HepG2 (cell line): ENCODE results near the gene PEX11A. TPM values are rescaled to one million over a fixed set of nuclear protein-coding genes. Genes with fewer than 3 reads are reported as not detected.

Source experiments
- ATAC-seq: fragments of 200-7000 bp; cut with Tn5 transposase; 3 replicates; pipeline ENCODE4 v1.9.1; 2020; ENCODE audit warnings: mild to moderate bottlenecking, moderate library complexity
- BruUV-seq: library from RNA; stranded (reverse); fragments of 400-500 nt; replicated peaks from 2 replicates; lab custom pipeline; 2021; lab: Mats Ljungman, UMichigan
- CTCF ChIA-PET: fragments of 300-600 bp; formaldehyde crosslinking; extraction: SDS; loops from one replicate; lab custom pipeline; 2021; ENCODE audit warnings: low total read pairs, inconsistent platforms, low intra/inter-chr PET ratio; lab: Yijun Ruan, JAX
- POLR2A ChIA-PET: fragments of 350-600 bp; sonication (Branson Sonifier 250); formaldehyde crosslinking; loops from one replicate; lab custom pipeline; 2020; ENCODE audit warnings: antibody characterized with exemption, inconsistent platforms; lab: Yijun Ruan, JAX
- DNase-seq: peaks from one replicate; pipeline ENCODE4 v3.0.0-alpha.2; 2015; ENCODE audit warnings: low spot score
- FAIRE-seq: peaks from 3 replicates; lab custom pipeline; 2011; peaks lifted over from hg19 to GRCh38; lab: Jason Lieb, UNC
- H2AFZ ChIP-seq: one replicate; pipeline ENCODE4 v1.6.1; 2011; ENCODE audit warnings: low read length, inconsistent platforms
- H3K27ac ChIP-seq: fragments of 300-600 bp; 3 replicates; pipeline ENCODE4 v1.8.0; 2011; ENCODE audit warnings: mixed run types, mild to moderate bottlenecking, mixed read lengths, low read length, inconsistent platforms; ENCODE audit not compliant: insufficient read depth; ENCODE audit errors: extremely low read length
- H3K27me3 ChIP-seq, 2 experiments: fragments of 200-600 bp in 1 of 2; 2 replicates in 1 of 2; 3 replicates in 1 of 2; pipeline versions ENCODE4 v1.6.0 to v1.8.0; 2011; ENCODE audit warnings: low read length in 2 of 2, mild to moderate bottlenecking in 2 of 2, moderate library complexity in 2 of 2, inconsistent platforms in 1 of 2; ENCODE audit not compliant: insufficient read depth in 2 of 2, control insufficient read depth in 1 of 2
- H3K36me3 ChIP-seq, 2 experiments: fragments of 200-600 bp in 1 of 2; replicated peaks in 1 of 2; 2 replicates in 1 of 2; 3 replicates in 1 of 2; pipeline versions ENCODE4 v1.5.1 to v1.8.0; 2011; ENCODE audit warnings: low read length in 2 of 2, inconsistent platforms in 1 of 2; ENCODE audit not compliant: insufficient read depth in 2 of 2, control insufficient read depth in 1 of 2
- H3K4me1 ChIP-seq: 2 replicates; pipeline ENCODE4 v1.5.1; 2012; ENCODE audit warnings: low read length, inconsistent platforms; ENCODE audit not compliant: insufficient read depth
- H3K4me2 ChIP-seq: 2 replicates; pipeline ENCODE4 v1.6.0; 2011; ENCODE audit warnings: low read depth, low read length, inconsistent platforms
- H3K4me3 ChIP-seq, 3 experiments: fragments of 200-600 bp in 1 of 3; sonication (generic), shearing (Covaris generic) in 1 of 3; replicated peaks in 1 of 3; 2 replicates each; pipeline ENCODE4 v1.5.1; 2011 to 2016; ENCODE audit warnings: low read length in 3 of 3, inconsistent platforms in 2 of 3, low read depth in 2 of 3, mild to moderate bottlenecking in 2 of 3, control low read depth in 1 of 3, mixed read lengths in 1 of 3; ENCODE audit not compliant: insufficient read depth in 1 of 3
- H3K79me2 ChIP-seq: one replicate; pipeline ENCODE4 v1.6.1; 2011; ENCODE audit warnings: low read length, inconsistent platforms; ENCODE audit not compliant: insufficient read depth
- H3K9ac ChIP-seq: 2 replicates; pipeline ENCODE4 v1.6.0; 2011; ENCODE audit warnings: mild to moderate bottlenecking, low read depth, low read length, inconsistent platforms; ENCODE audit not compliant: insufficient read depth
- H3K9me3 ChIP-seq: 2 replicates; pipeline ENCODE4 v1.5.1; 2012; ENCODE audit warnings: mild to moderate bottlenecking, low read length
- H4K20me1 ChIP-seq: 2 replicates; pipeline ENCODE4 v1.6.0; 2011; ENCODE audit warnings: inconsistent platforms, mild to moderate bottlenecking, low read length, moderate library complexity; ENCODE audit not compliant: insufficient read depth
- DNMT1 ChIP-seq: sonication (generic); formaldehyde crosslinking; IDR thresholded peaks from 2 replicates; pipeline ENCODE4 v1.5.1; 2020; ENCODE audit warnings: mild to moderate bottlenecking, missing genetic modification reagents
- GABPB1 ChIP-seq: IDR thresholded peaks from 2 replicates; pipeline ENCODE4 v1.6.1; 2016; ENCODE audit warnings: mild to moderate bottlenecking, missing genetic modification reagents, moderate library complexity, missing compliant biosample characterization
- IKZF5 ChIP-seq: IDR thresholded peaks from 2 replicates; pipeline ENCODE4 v1.6.1; 2018; ENCODE audit warnings: missing genetic modification reagents, mild to moderate bottlenecking, missing compliant biosample characterization
- KLF15 ChIP-seq: sonication (generic); formaldehyde crosslinking; IDR thresholded peaks from 2 replicates; pipeline ENCODE4 v1.8.1; 2023; ENCODE audit warnings: borderline replicate concordance, mild to moderate bottlenecking, inconsistent platforms, missing genetic modification reagents, mixed read lengths
- NR0B2 ChIP-seq: sonication (generic); formaldehyde crosslinking; IDR thresholded peaks from 2 replicates; pipeline ENCODE4 v1.4.0; 2020; ENCODE audit warnings: mild to moderate bottlenecking, missing genetic modification reagents
- SALL1 ChIP-seq: sonication (generic); formaldehyde crosslinking; IDR thresholded peaks from 2 replicates; pipeline ENCODE4 v1.8.0; 2022; ENCODE audit warnings: mild to moderate bottlenecking, missing genetic modification reagents
- U2AF1 ChIP-seq: fragments of 200-400 bp; formaldehyde crosslinking; optimal IDR thresholded peaks from 2 replicates; pipeline ENCODE3; 2017; ENCODE audit warnings: mild to moderate bottlenecking, low read depth, low read length
- ZNF550 ChIP-seq: sonication (generic); formaldehyde crosslinking; IDR thresholded peaks from 2 replicates; pipeline ENCODE4 v1.4.0; 2020; ENCODE audit warnings: mild to moderate bottlenecking, missing genetic modification reagents, borderline replicate concordance
- ZNF558 ChIP-seq: sonication (generic); formaldehyde crosslinking; IDR thresholded peaks from 2 replicates; pipeline ENCODE4 v1.9.0; 2022; ENCODE audit warnings: mild to moderate bottlenecking, missing genetic modification reagents, borderline replicate concordance
- ZNF7 ChIP-seq: IDR thresholded peaks from 2 replicates; pipeline ENCODE4 v1.6.1; 2016; ENCODE audit warnings: missing biosample characterization, missing genetic modification reagents
- ZNF770 ChIP-seq: sonication (generic); formaldehyde crosslinking; IDR thresholded peaks from 2 replicates; pipeline ENCODE4 v1.5.0; 2020; ENCODE audit warnings: mild to moderate bottlenecking, missing genetic modification reagents
- ZNF784 ChIP-seq: sonication (generic); formaldehyde crosslinking; IDR thresholded peaks from 2 replicates; pipeline ENCODE4 v1.5.1; 2020; ENCODE audit warnings: missing genetic modification reagents, mild to moderate bottlenecking, borderline replicate concordance
- WGBS: methylation state at CpG from one replicate; pipeline ENCODE4 v1.1.6; 2017; ENCODE audit warnings: low lambda C conversion rate; 5-methylcytosine and 5-hydroxymethylcytosine counted together
- in situ Hi-C: cut with HindIII; loops from 2 replicates; pipeline ENCODE4 v1.10.0; 2017; ENCODE audit warnings: low pct_unique_long_range_greater_than_20kb; ENCODE audit not compliant: extremely low pct_ligation_motif_present
- intact Hi-C: fragments of 100-400 bp; cut with micrococcal nuclease; formaldehyde crosslinking; loops from one replicate; pipeline ENCODE4 v1.10.0; 2022; ENCODE audit not compliant: unreplicated experiment
- polyA plus RNA-seq, 8 experiments: library from polyadenylated mRNA; depleted of rRNA in 3 of 8; stranded (reverse) in 7 of 8; unstranded in 1 of 8; fragments of >200 nt; fragmentation: Illumina TruSeq in 4 of 8; extraction: Trizol in 4 of 8; gene quantifications; 2 replicates each; pipeline versions ENCODE4 v1.2.1 to v1.2.3, GENCODE V29; 2011 to 2016; ENCODE audit warnings: low read depth in 4 of 8, missing spikeins in 1 of 8, mixed read lengths in 1 of 8; ENCODE audit not compliant: insufficient read depth in 1 of 8
- total RNA-seq, 5 experiments: library from RNA; depleted of rRNA; stranded (reverse); fragments of >200 nt; fragmentation: Illumina TruSeq; extraction: Trizol; gene quantifications; 2 replicates each; pipeline ENCODE4 v1.2.3, GENCODE V29; 2016; ENCODE audit warnings: low read depth in 1 of 5

The PEX11A gene
- total and polyA plus RNA-seq, 2 of the 13 experiments (the other 11 are each of a cell fraction or from before 2014, with no cell fraction given) = 9.9 to 15.1 TPM

GRCh38 chr15:89680282-89680873 lies 10.2 kb downstream of the PEX11A start (continued):
- no peak for TF ChIP-seq ZNF770 (CRISPR knock-in tag)
- TF ChIP-seq ZNF558 = no peak
- no peak for TF ChIP-seq ZNF784 (CRISPR knock-in tag)
- no peak for TF ChIP-seq GABPB1 (CRISPR knock-in tag)
- TF ChIP-seq DNMT1 (CRISPR knock-in tag) = no peak
- TF ChIP-seq U2AF1 = no peak

GRCh38 chr15:89679212-89679611 lies 11.3 kb downstream of the PEX11A start, which contains the start of gene PLIN1:
Gene PLIN1 (minus strand): TSS chr15:89679367. CDS start chr15:89677489, 1,878 bp downstream.
- no peaks in the 10 kb centered on the region for H3K79me2 ChIP-seq
- no peaks in the 10 kb centered on the region for H3K36me3 ChIP-seq
- FAIRE-seq (peak; percentile 44), DNase-seq (no peak), ATAC-seq (peak; percentile 42)
- CTCF ChIA-PET = no interaction called here
- peak within 1 kb of the TSS; percentile 85 for H3K27ac ChIP-seq
- POLR2A ChIA-PET = no interaction called here
- H3K27me3 ChIP-seq = no peaks in the 10 kb centered on the region
- in situ Hi-C loops (no loop called here), intact Hi-C loops (loop anchor here (10.0 kb wide), 1 partner anchor 184 kb away; the partner anchor contains the start of gene RHCG)
- peak within 1 kb of the TSS; percentile 46 for H3K4me2 ChIP-seq
- H3K9me3 ChIP-seq = no peaks in the 10 kb centered on the region
- H3K4me1 ChIP-seq = peaks cover 54% of the 10 kb centered on the region
- H2AFZ ChIP-seq = no peak within 1 kb of the TSS
- no peak within 1 kb of the TSS for H3K9ac ChIP-seq
- WGBS = 33% methylated on average over 2 of the region's 2 CpGs
- H4K20me1 ChIP-seq = no peaks in the 10 kb centered on the region
- no TSS peak for BruUV-seq
- H3K4me3 ChIP-seq = no peak within 1 kb of the TSS
- TF ChIP-seq ZNF7 (no peak), SALL1 (CRISPR knock-in tag) (0 out of 2 replicates have a peak, but pooled peaks have one; percentile 3), IKZF5 (CRISPR knock-in tag) (no peak), ZNF550 (CRISPR knock-in tag) (no peak), NR0B2 (CRISPR knock-in tag) (no peak), KLF15 (CRISPR knock-in tag) (no peak)
- TF ChIP-seq, all 625 proteins: peak for 1
